HG03095 (cell line): Measurements from ENCODE around the gene EFCAB10.

Experiments
- ATAC-seq: cut with Tn5 transposase; IDR thresholded peaks from one replicate; pipeline ENCODE4 v1.9.1; 2021; ENCODE audit warnings: moderate library complexity; ENCODE audit not compliant: unreplicated experiment

The EFCAB10 gene, protein sequence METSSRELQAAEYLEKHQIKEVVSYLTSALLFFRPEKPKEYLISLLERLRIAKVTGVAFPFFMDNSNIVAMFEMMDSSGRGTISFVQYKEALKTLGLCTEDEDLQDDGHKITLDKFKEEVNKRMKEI

DNA sequence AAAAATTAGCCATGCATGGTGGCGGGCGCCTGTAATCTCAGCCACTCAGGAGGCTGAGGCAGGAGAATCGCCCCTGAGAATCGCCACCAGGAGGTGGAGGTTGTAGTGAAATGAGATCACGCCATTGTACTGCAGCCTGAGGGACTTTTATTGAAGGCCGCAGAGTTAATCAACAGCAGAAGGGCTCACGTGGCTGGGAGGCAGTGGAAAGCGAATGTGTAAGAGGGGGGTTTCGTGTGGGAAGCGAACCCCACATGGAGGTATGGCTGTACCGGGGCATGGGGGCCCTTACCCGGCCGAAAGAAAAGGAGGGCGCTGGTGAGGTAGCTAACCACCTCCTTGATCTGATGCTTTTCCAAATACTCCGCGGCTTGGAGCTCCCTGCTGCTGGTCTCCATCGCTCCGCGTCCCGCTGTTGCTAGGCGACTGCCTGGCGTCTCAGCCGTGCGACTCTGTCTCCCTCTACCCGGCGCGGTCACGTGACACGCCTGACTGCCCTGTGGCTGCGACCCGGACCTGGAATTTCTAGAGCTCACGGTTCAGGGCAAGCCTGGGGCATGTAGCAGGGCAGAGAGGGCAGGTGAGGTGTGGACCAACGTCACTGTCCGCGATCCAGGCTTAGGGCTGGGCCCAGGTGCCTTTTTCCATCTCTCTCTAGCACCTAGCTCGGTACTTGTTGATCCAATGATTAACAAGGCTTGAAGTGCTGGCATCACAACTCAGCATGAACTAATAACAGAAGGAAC is at the start of gene EFCAB10:
TSS of gene EFCAB10 (minus strand) at position 428 of the 746 bp plus-strand sequence. CDS start at position 398, 30 bp downstream.
- peak; percentile 68 for ATAC-seq

GRCh38 chr7:105625986-105626385 is 44.7 kb upstream of the EFCAB10 start:
- ATAC-seq: no peak

GRCh38 chr7:105623906-105624305 is 42.6 kb upstream of the EFCAB10 start:
- no peak for ATAC-seq

GRCh38 chr7:105623378-105623777 is 42.1 kb upstream of the EFCAB10 start:
- ATAC-seq: no peak

GRCh38 chr7:105622106-105622731 is 40.9 kb upstream of the EFCAB10 start:
- ATAC-seq: no peak

DNA sequence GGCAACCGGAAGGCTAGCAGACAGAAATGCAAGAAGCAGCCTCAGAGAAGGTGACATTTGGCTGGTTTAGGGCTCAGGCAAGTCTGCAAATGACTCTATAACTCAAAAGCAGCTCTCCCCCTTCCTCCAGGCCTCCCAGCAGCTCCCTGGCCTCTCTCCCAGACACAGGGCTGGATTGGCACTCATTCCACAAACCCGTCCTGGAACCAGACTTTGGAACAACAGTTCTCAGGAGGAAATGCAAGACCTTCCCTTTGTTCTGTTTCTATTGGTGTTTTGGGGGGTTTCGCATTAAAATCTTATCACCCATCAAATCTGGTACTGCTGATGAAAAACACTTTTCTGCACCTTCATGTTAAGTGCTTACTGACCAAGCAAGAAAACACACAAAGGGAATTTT is 40.3 kb upstream of the EFCAB10 start:
- no peak for ATAC-seq

GRCh38 chr7:105621176-105621575 is 39.9 kb upstream of the EFCAB10 start:
- ATAC-seq: no peak

- no peak for ATAC-seq
These were observed 38.3 kb upstream of the EFCAB10 start for GRCh38 chr7:105619590-105619989.

- no peak for ATAC-seq
These were observed 36.7 kb upstream of the EFCAB10 start for GRCh38 chr7:105618016-105618296.

- ATAC-seq: no peak
These were observed 36.2 kb upstream of the EFCAB10 start for GRCh38 chr7:105617280-105618015.

GRCh38 chr7:105614341-105614840 is 33.1 kb upstream of the EFCAB10 start:
- no peak for ATAC-seq

- no peak for ATAC-seq
These were observed 32.5 kb upstream of the EFCAB10 start for GRCh38 chr7:105613611-105614330.

DNA sequence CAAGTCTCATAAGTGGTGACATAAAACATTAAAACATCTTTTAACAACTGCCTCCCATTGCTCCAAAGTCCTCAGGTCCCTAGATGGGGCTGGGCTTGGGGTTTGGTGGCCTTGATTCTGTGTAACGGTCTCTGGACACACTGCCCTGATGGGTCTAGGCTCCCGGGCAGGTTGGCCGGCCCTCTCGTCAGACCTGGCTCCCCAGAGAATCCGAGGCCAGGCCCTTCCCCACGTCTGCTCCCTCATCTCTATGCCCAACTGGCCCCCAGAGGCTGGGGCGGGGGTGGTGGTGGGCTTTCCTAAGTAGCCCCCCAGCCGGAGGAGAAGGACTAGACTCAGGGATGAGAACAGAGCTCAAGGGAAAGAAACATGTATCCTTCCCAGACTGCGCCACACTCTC is 31.5 kb upstream of the EFCAB10 start:
- no peak for ATAC-seq

GRCh38 chr7:105611856-105612775 is 30.8 kb upstream of the EFCAB10 start:
- ATAC-seq: no peak

- no peak for ATAC-seq
These were observed 29.1 kb upstream of the EFCAB10 start for GRCh38 chr7:105610165-105610930.

- no peak for ATAC-seq
These were observed 21.3 kb upstream of the EFCAB10 start for GRCh38 chr7:105602325-105603305.

DNA sequence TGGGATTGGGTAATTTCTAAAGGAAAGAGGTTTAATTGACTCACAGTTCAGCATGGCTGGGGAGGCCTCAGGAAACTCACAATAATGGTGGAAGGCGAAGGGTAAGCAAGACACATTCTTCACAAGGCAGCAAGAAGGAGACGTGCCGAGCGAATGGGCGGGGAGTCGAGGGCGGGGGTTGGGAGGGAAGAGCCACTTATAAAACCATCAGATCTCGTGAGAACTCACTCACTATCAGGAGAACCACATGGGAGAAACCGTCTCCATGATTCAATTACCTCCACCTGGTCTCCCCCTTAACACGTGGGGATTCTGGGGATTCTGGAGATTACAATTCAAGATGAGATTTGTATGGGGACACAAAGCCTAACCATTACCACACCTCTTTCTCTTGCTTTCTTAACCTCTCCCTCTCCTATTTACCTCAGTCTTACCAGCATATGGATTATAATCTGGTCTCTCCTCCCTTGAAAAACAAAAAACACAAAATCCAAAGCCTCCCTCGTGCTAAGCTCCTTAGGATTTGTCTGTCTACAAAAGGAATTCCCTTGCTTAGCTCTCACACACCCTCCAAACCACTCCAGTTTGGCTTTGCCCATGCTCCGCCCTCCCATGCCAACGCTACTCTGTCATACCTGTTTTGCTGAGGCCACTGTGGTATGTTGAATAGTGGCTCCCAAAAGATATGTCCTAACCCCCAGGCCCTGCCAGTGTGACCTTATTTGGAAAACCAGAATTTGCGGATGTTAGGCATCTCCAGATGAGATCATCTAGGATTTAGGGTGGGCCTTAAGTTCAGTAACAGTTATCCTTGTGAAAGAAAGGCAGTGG is 19.6 kb upstream of the EFCAB10 start:
- no peak for ATAC-seq
